Common myeloid progenitor, CD34-positive (primary cell): ENCODE data around the gene CXCL12.

Source experiments
- CTCF ChIA-PET: fragments of 350-600 bp; sonication (Branson Sonifier 250); formaldehyde crosslinking; loops from one replicate; lab custom pipeline; 2021; ENCODE audit warnings: antibody characterized with exemption; lab: Charles Lee
- POLR2A ChIA-PET: fragments of 350-600 bp; sonication (Branson Sonifier 250); formaldehyde crosslinking; loops from one replicate; lab custom pipeline; 2021; ENCODE audit warnings: antibody characterized with exemption; lab: Charles Lee
- DNase-seq, 3 donors: peaks; one replicate each; pipeline versions ENCODE4 v3.0.0 to v3.0.0-alpha.2; 2013
- H3K27ac ChIP-seq, 2 experiments: 1 replicate in 1 of 2; 2 replicates in 1 of 2; pipeline ENCODE4 v1.7.0; 2013; ENCODE audit warnings: inconsistent platforms in 2 of 2, low read length in 2 of 2, mild to moderate bottlenecking in 2 of 2, low read depth in 1 of 2, moderate library complexity in 1 of 2; ENCODE audit not compliant: severe bottlenecking in 2 of 2, insufficient read depth in 1 of 2, poor library complexity in 1 of 2
- H3K27me3 ChIP-seq, 5 experiments: replicated peaks in 2 of 5; 1 replicate in 3 of 5; 2 replicates in 2 of 5; pipeline versions ENCODE4 v1.6.1 to v1.7.0; 2013; ENCODE audit warnings: low read length in 4 of 5, mild to moderate bottlenecking in 2 of 5, moderate library complexity in 2 of 5, inconsistent platforms in 1 of 5; ENCODE audit not compliant: insufficient read depth in 5 of 5, control insufficient read depth in 4 of 5
- H3K36me3 ChIP-seq, 4 experiments: 1 replicate in 2 of 4; 2 replicates in 2 of 4; pipeline versions ENCODE4 v1.6.1 to v1.7.0; 2013; ENCODE audit warnings: low read length in 3 of 4, control low read depth in 1 of 4, mild to moderate bottlenecking in 1 of 4; ENCODE audit not compliant: control insufficient read depth in 4 of 4, insufficient read depth in 4 of 4
- H3K4me1 ChIP-seq, 4 experiments: 1 replicate in 3 of 4; 2 replicates in 1 of 4; pipeline versions ENCODE4 v1.6.1 to v1.7.1; 2013; ENCODE audit warnings: low read length in 3 of 4, mild to moderate bottlenecking in 3 of 4, control low read depth in 1 of 4, inconsistent platforms in 1 of 4, moderate library complexity in 1 of 4; ENCODE audit not compliant: control insufficient read depth in 4 of 4, insufficient read depth in 4 of 4; ENCODE audit errors: control extremely low read depth in 1 of 4
- H3K4me3 ChIP-seq, 7 experiments: 1 replicate in 4 of 7; 2 replicates in 3 of 7; pipeline versions ENCODE4 v1.5.1 to v1.7.0; 2013; ENCODE audit warnings: mild to moderate bottlenecking in 7 of 7, low read length in 6 of 7, moderate library complexity in 6 of 7, inconsistent platforms in 2 of 7, low read depth in 2 of 7, control low read depth in 1 of 7; ENCODE audit not compliant: insufficient read depth in 4 of 7, control insufficient read depth in 1 of 7; ENCODE audit errors: extremely low read depth in 1 of 7
- H3K9me3 ChIP-seq, 5 experiments: 1 replicate in 4 of 5; 2 replicates in 1 of 5; pipeline versions ENCODE4 v1.6.1 to v1.7.1; 2013; ENCODE audit warnings: low read length in 4 of 5, mild to moderate bottlenecking in 2 of 5, inconsistent platforms in 1 of 5, low read depth in 1 of 5, moderate library complexity in 1 of 5; ENCODE audit not compliant: control insufficient read depth in 4 of 5, insufficient read depth in 2 of 5; ENCODE audit errors: control extremely low read depth in 1 of 5
- WGBS: methylation state at CpG from one replicate; pipeline ENCODE4 v1.1.5; 2013; ENCODE audit not compliant: insufficient coverage; 5-methylcytosine and 5-hydroxymethylcytosine counted together

CXCL12 gene

GRCh38 chr10:44373341-44373995 is 11.4 kb downstream of the CXCL12 start:
- POLR2A ChIA-PET: no interaction called here
- CTCF ChIA-PET: interaction anchor here (0.8 kb wide), 1 partner anchor 48 kb away, joined by 3 read pairs; no protein-coding TSS in a partner anchor
- H3K27me3 ChIP-seq: peaks cover 0 to 4% (median 2%) of the 10 kb centered on the region in 5 experiments
- no peaks in the 10 kb centered on the region for H3K9me3 ChIP-seq
- H3K27ac ChIP-seq: no peak overlapping the region
- H3K4me1 ChIP-seq: no peaks in the 10 kb centered on the region
- 93% methylated on average over 23 of the region's 27 CpGs for WGBS
- no peaks in the 10 kb centered on the region for H3K36me3 ChIP-seq
- DNase-seq: no peak
- no peak overlapping the region for H3K4me3 ChIP-seq

DNA sequence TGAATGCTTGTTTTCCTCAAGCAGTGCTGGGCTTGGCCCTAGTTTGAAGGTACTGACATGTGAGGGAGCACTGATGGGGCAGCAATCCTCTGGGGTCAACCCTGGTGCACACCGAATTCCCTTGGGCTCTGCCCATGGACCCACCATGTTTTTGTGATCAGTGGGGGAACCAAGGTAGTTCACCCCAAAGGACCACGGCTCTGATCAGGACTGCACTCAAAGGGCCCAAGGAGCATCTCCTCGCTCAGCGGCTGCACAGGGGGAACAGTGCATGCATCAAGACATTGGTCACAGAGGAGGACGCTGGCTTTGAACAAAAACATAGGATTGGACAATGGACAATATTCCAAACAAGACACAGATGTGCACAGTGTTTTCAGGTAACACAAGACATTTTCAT is 12.7 kb downstream of the CXCL12 start:
- Histone ChIP-seq H3K27me3 (peaks cover 0 to 2% (median 2%) of the 10 kb centered on the region in 5 experiments), H3K4me3 (no peak overlapping the region), H3K27ac (no peak overlapping the region), H3K36me3 (no peaks in the 10 kb centered on the region), H3K9me3 (no peaks in the 10 kb centered on the region), H3K4me1 (no peaks in the 10 kb centered on the region)
- WGBS: 96% methylated on average over 5 of the region's 5 CpGs
- ChIA-PET POLR2A (no interaction called here), CTCF (no interaction called here)
- no peak for DNase-seq

DNA sequence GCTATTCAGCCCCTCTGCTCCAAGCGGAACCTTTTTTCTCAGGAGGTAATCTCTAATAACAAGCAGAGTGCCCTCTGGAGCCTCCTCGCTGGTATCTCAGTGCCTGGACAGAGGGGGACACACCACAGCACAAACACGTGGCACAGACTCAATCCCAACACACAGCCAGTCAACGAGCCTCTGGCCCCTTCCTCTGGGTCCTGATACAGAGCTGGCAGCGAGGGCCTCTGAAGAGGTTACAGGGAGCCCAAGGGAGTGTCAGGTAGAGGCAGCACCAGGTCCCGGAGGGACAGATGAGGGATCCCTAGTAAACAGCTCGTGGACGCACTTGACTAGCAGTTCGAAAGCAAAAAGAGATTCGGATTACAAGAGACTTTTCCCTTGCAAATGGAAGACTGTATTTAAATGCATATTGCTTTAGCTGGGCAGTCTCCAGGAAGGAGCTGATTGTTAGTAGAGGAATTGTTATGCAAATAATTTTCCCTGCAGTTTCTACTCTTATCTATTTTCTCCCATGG is 14.1 kb downstream of the CXCL12 start:
- ChIA-PET POLR2A (no interaction called here), CTCF (no interaction called here)
- Histone ChIP-seq H3K36me3 (no peaks in the 10 kb centered on the region), H3K27me3 (peaks cover 0 to 2% (median 2%) of the 10 kb centered on the region in 5 experiments), H3K4me1 (no peaks in the 10 kb centered on the region), H3K4me3 (no peak overlapping the region), H3K27ac (no peak overlapping the region), H3K9me3 (no peaks in the 10 kb centered on the region)
- WGBS: 93% methylated on average over 7 of the region's 10 CpGs
- no peak for DNase-seq

DNA sequence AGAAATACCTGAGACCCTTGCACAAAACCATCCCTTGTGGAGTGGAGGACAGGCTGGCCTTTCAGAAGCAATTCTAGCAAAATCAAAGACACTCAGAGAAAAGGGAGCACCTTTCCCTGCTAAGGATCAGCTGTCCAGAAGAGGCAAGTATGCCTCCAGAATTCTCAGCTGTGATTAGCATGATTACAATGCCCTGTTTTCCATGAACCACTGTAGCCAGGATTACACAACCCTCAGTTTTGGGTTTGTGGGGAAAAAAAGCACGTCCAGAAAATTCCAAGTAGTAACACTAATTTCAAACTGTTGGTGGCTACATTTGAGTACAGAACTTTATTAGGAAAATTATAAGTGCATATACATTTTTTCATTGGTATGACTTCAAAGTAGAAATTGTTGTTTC is 15.0 kb downstream of the CXCL12 start:
- no peak overlapping the region for H3K27ac ChIP-seq
- H3K36me3 ChIP-seq: no peaks in the 10 kb centered on the region
- no peaks in the 10 kb centered on the region for H3K9me3 ChIP-seq
- no peak overlapping the region for H3K4me3 ChIP-seq
- peaks cover 0 to 2% (median 2%) of the 10 kb centered on the region in 5 experiments for H3K27me3 ChIP-seq
- ChIA-PET CTCF (no interaction called here), POLR2A (no interaction called here)
- no CpG with 5 or more reads among the region's 1 CpG for WGBS
- DNase-seq: no peak
- no peaks in the 10 kb centered on the region for H3K4me1 ChIP-seq

DNA sequence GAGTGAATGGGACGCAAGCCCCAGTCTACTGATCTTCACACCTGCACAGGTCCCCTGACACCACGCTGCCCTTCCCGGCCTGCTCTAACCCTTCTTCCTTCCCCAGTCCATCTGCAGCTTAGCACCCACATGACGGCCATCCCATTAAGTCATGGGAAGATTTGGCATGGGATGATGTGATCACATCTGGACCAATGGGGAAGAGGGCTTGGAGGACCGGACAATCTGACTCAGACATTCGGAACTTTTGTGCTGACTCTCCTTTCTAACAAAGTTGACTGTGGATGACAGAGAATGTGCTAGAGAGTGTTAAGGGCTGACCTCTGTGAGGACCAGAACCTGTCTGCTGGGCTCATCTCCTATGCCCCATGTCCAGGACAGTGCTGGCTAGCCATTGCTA is 15.6 kb downstream of the CXCL12 start:
- Histone ChIP-seq H3K27ac (no peak overlapping the region), H3K27me3 (peaks cover 0 to 2% (median 2%) of the 10 kb centered on the region in 5 experiments), H3K36me3 (no peaks in the 10 kb centered on the region), H3K9me3 (no peaks in the 10 kb centered on the region), H3K4me3 (no peak overlapping the region), H3K4me1 (no peaks in the 10 kb centered on the region)
- 98% methylated on average over 4 of the region's 6 CpGs for WGBS
- POLR2A ChIA-PET: no interaction called here
- CTCF ChIA-PET: no interaction called here
- no peak for DNase-seq

DNA sequence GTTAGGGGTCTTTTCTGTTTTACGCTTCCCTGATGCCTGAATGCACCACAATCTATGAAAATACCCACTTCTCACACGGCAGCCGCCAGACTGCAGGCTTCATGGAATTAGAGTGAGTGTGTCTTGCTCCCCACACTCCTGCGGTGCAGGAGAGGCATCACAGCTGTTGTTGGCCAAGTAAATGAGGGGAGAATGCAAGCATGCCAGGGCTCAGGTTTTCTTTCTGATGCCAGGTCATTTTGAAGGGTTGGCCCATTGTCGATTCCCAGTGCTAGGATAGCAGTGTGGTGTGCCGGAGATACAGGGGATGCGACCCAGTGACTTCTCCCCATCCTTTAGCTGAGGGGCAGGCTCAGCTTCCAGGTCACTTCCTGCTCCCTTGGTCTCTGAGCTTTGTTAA is 16.3 kb downstream of the CXCL12 start:
- POLR2A ChIA-PET: no interaction called here
- CTCF ChIA-PET: no interaction called here
- Histone ChIP-seq H3K4me3 (no peak overlapping the region), H3K27ac (no peak overlapping the region), H3K27me3 (peaks cover 0 to 2% (median 0%) of the 10 kb centered on the region in 5 experiments), H3K9me3 (no peaks in the 10 kb centered on the region), H3K4me1 (no peaks in the 10 kb centered on the region), H3K36me3 (no peaks in the 10 kb centered on the region)
- 92% methylated on average over 2 of the region's 7 CpGs for whole genome bisulfite sequencing
- DNase-seq: no peak

GRCh38 chr10:44366941-44367630 is 17.8 kb downstream of the CXCL12 start:
- DNase-seq: no peak
- Histone ChIP-seq H3K9me3 (no peaks in the 10 kb centered on the region), H3K4me3 (no peak overlapping the region), H3K4me1 (no peaks in the 10 kb centered on the region), H3K27me3 (peaks cover 0 to 2% (median 0%) of the 10 kb centered on the region in 5 experiments), H3K36me3 (no peaks in the 10 kb centered on the region), H3K27ac (no peak overlapping the region)
- CTCF ChIA-PET: interaction anchor here (1.3 to 1.9 kb wide), 2 partner anchors 12 to 20 kb away, joined by 4 to 5 read pairs; no protein-coding TSS in a partner anchor
- POLR2A ChIA-PET: no interaction called here
- 98% methylated on average over 5 of the region's 6 CpGs for WGBS
